Liver (tissue), 3 donors: ENCODE results near the gene F13A1.

Experiments used
- CTCF ChIP-seq: fragments of 150-350 bp; IDR thresholded peaks from 2 replicates; pipeline ENCODE4 v1.5.1; 2017; ENCODE audit warnings: improper control_type of control experiment, low read depth, low read length; ENCODE audit not compliant: missing input control
- RAD21 ChIP-seq, 2 donors: IDR thresholded peaks; 2 replicates each; pipeline ENCODE4 v1.6.1; 2016; ENCODE audit warnings: antibody characterized with exemption in 2 of 2, mild to moderate bottlenecking in 2 of 2
- RXRA ChIP-seq, 2 donors: IDR thresholded peaks; 2 replicates each; pipeline ENCODE4 v1.6.1; 2017 to 2018; ENCODE audit warnings: antibody characterized with exemption in 2 of 2, mild to moderate bottlenecking in 1 of 2
- SP1 ChIP-seq: IDR thresholded peaks from 2 replicates; pipeline ENCODE4 v1.6.1; 2018; ENCODE audit warnings: antibody characterized with exemption, mild to moderate bottlenecking
- YY1 ChIP-seq: IDR thresholded peaks from 2 replicates; pipeline ENCODE4 v1.6.1; 2016; ENCODE audit warnings: antibody characterized with exemption, mild to moderate bottlenecking
- TF ChIP-seq, protein P1 (sequence below): IDR thresholded peaks from 2 replicates; pipeline ENCODE4 v1.6.1; 2016; ENCODE audit warnings: antibody characterized with exemption
- donor health status: healthy.
- donor health status: healthy.

DNA sequence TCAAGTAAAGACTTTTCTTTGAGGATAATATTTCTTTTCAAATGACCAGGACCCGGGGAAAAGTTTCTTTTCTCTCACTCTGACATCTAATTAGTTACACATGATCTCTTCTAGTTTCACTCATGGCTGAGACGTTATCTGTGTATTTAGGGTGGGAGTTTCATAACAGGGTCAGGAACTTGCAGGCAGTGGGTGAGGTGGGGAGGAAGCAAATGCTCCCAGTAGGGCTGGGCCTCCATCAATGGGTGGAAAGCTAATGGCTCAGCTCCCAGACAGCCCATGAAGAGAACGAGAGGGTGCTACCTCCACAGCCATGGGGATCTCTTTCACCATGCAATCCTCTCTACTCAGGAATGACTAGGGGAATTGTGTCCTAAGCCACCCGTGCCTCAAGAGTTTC is 119.3 kb downstream of the F13A1 start:
- TF ChIP-seq CTCF = no peak
- TF ChIP-seq YY1 = no peak
- TF ChIP-seq, protein P1, sequence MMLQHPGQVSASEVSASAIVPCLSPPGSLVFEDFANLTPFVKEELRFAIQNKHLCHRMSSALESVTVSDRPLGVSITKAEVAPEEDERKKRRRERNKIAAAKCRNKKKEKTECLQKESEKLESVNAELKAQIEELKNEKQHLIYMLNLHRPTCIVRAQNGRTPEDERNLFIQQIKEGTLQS = no peak
- no peak for TF ChIP-seq RXRA (IDR thresholded peaks at IDR 0.05)
- TF ChIP-seq SP1 = no peak
- no peak for TF ChIP-seq RAD21 (IDR thresholded peaks at IDR 0.05)
